Heart right ventricle (tissue), 16 donors: ENCODE data around the gene SLC29A1. TPM values are rescaled to one million over a fixed set of nuclear protein-coding genes. Genes with fewer than 3 reads are reported as not detected.
A peak's percentile ranks its signal among the peaks of the same experiment; 100 is the strongest.

Experiments used
- ATAC-seq, 8 donors: fragments of 200-7000 bp; cut with Tn5 transposase; one replicate each; pipeline ENCODE4 v1.9.1; 2020; ENCODE audit warnings: mild to moderate bottlenecking in 8 of 8, moderate library complexity in 8 of 8, moderate number of reproducible peaks in 1 of 8
- DNase-seq, 2 donors: peaks; one replicate each; pipeline ENCODE4 v3.0.0-alpha.2; 2020
- H3K27ac ChIP-seq, 10 donors: fragments of 200-600 bp; sonication (generic) in 2 of 10; one replicate each; pipeline versions ENCODE4 v1.5.0 to v1.8.0; 2020 to 2022; ENCODE audit warnings: mild to moderate bottlenecking in 3 of 10
- H3K27me3 ChIP-seq, 7 donors: fragments of 200-600 bp; one replicate each; pipeline ENCODE4 v1.8.0; 2021 to 2022; ENCODE audit warnings: mild to moderate bottlenecking in 2 of 7
- H3K36me3 ChIP-seq, 9 donors: fragments of 200-600 bp; sonication (generic) in 1 of 9; one replicate each; pipeline versions ENCODE4 v1.5.0 to v1.8.0; 2020 to 2022; ENCODE audit warnings: mild to moderate bottlenecking in 2 of 9
- H3K4me1 ChIP-seq, 9 donors: fragments of 200-600 bp; sonication (generic) in 1 of 9; one replicate each; pipeline versions ENCODE4 v1.5.0 to v1.8.0; 2020 to 2022; ENCODE audit warnings: mild to moderate bottlenecking in 4 of 9
- H3K4me3 ChIP-seq, 10 donors: fragments of 200-600 bp; sonication (generic) in 2 of 10; one replicate each; pipeline versions ENCODE4 v1.5.0 to v1.8.0; 2020 to 2022; ENCODE audit warnings: mild to moderate bottlenecking in 7 of 10, moderate library complexity in 2 of 10
- H3K9me3 ChIP-seq, 11 donors: fragments of 200-600 bp in 10 of 11; sonication (generic) in 2 of 11; one replicate each; pipeline versions ENCODE4 v1.5.0 to v1.8.0; 2013 to 2022; ENCODE audit warnings: mild to moderate bottlenecking in 2 of 11, control low read depth in 1 of 11, moderate library complexity in 1 of 11
- WGBS, 2 donors: extraction: QIAGEN DNeasy Blood & Tissue Kit; methylation state at CpG; one replicate each; pipeline ENCODE4 v1.1.7; 2013; ENCODE audit warnings: inconsistent platforms in 1 of 2; 5-methylcytosine and 5-hydroxymethylcytosine counted together
- intact Hi-C, 10 donors: fragments of 100-400 bp; cut with DNase I; formaldehyde crosslinking; loops; one replicate each; pipeline versions ENCODE4 v1.11.1 to v1.14.2; 2022
- polyA plus RNA-seq, 2 donors: library from polyadenylated mRNA; stranded (reverse); fragments of 200-250 nt; gene quantifications; one replicate each; pipeline ENCODE4 v1.2.3, GENCODE V29; 2013
- total RNA-seq, 10 donors: library from RNA; stranded (reverse); fragmentation: NEBNext Ultra II Directional in 3 of 10; extraction: Animal tissue kit (Norgen Biotek cat#: 25700) in 3 of 10; gene quantifications; one replicate each; pipeline versions ENCODE4 v1.2.1 to v1.2.4, GENCODE V29; 2021 to 2023
- TF ChIP-seq, protein P1 (sequence below), 9 donors: fragments of 200-600 bp; sonication (generic) in 2 of 9; IDR thresholded peaks; one replicate each; pipeline versions ENCODE4 v1.5.0 to v1.8.0; 2021 to 2022; ENCODE audit warnings: antibody characterized with exemption in 9 of 9, mild to moderate bottlenecking in 5 of 9, moderate library complexity in 1 of 9
- donor health status: Arrhythmogenic right ventricular cardiomyopathy.
- donor health status: ischemic (EF 13 %, LVEDD 7.1; RV severe dilation, severe dysfunction).
- donor health status: healthy with polysubstance abuse.
- donor health status: DM: no; HTN: yes; CAD: no.
- donor health status: DM: no; HTN: no; CAD: no.
- donor health status: ischemic (EF 25% LVEDD 6.9; RV normal size, moderate dysfunction).
- donor health status: ischemic (EF 25% LVEDD 5.7; RV mildly dilated, moderate dysfunction).
- donor health status: healthy.
- donor health status: DM: yes; HTN: yes; CAD: no.
- donor health status: Ischemic cardiomyopathy.
- donor health status: ischemic (EF 35%, LVEDD 5.7; RV mildly dilated, moderate dysfunction).
- donor health status: nonischemic (EF 11% LVEDD 7.7; RV severe dilation, severe dysfunction).
- donor health status: DM: yes; HTN: yes; CAD: no.
- donor health status: PGD.
- donor health status: ischemic (EF 29% LVEDD 5.4; RV normal size, mild dysfunction).
- donor health status: nonischemic (EF 23%, LVEDD 6.1; RV moderate dilation, normal function).

SLC29A1 gene
- total and polyA plus RNA-seq, 12 donors = 46.3 to 198 (median 136) TPM

DNA sequence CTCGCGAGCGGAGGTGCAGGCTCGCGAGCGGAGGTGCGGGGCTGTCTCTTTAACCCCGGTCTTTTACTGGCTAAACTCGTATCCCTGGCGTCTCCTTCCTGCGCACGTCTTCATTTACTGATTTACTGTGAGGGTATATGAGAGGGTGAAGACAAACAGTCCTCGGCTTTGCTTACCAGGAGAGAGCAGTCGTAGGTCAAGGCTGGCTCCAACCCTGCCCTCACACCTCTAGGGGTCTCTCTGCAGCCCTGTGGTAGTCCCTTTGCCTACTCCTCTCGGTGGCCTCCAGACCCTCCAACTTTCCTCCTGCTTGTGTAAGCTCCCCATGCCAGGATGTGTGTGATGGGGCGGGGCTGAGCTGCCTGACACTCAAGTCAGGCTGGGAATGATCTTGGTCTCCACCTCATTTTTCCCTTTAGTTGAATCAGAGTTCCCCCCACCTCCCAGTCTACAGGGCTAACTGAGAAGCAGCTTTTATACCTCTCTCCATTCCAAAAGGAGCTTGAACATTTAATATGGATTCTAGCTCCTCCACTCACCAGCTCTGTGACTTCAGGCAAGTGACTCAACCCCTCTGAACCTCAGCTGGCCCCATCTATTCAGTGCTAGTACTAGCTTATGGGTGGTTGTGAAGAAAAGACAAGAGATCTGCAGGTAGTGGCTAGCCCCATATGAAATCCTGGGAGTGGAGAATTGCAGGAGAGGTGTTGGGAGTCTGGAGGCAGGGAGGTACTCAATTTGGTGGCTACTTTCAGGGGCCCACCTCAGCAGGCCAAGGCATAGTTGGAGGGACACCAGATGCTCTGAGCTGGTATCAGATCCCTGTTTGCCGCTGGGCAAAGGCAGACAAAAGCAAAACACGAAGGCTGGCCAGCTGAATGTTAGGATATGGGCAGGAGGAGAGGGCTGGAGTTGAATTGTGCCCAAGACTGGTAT lies 902 bp downstream of the SLC29A1 start:
- intact Hi-C loops = loop anchor here in 1 of 10 donors (10.0 kb wide), 1 partner anchor 449 kb away; the partner anchor contains the start of gene VEGFA
- DNase-seq (no peak), ATAC-seq (no peak)
- peaks cover 46 to 97% (median 92%) of the 10 kb centered on the region in 9 donors for H3K4me1 ChIP-seq
- no peaks in the 10 kb centered on the region for H3K27me3 ChIP-seq
- WGBS, 2 donors = 8% methylated on average over 13 to 18 of the region's 18 CpGs
- TF ChIP-seq, protein P1, sequence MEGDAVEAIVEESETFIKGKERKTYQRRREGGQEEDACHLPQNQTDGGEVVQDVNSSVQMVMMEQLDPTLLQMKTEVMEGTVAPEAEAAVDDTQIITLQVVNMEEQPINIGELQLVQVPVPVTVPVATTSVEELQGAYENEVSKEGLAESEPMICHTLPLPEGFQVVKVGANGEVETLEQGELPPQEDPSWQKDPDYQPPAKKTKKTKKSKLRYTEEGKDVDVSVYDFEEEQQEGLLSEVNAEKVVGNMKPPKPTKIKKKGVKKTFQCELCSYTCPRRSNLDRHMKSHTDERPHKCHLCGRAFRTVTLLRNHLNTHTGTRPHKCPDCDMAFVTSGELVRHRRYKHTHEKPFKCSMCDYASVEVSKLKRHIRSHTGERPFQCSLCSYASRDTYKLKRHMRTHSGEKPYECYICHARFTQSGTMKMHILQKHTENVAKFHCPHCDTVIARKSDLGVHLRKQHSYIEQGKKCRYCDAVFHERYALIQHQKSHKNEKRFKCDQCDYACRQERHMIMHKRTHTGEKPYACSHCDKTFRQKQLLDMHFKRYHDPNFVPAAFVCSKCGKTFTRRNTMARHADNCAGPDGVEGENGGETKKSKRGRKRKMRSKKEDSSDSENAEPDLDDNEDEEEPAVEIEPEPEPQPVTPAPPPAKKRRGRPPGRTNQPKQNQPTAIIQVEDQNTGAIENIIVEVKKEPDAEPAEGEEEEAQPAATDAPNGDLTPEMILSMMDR (IDR thresholded peaks at IDR 0.05) = no peak
- H3K36me3 ChIP-seq = peaks cover 0 to 7% (median 0%) of the 10 kb centered on the region in 9 donors
- peak overlapping the region; percentile 64 to 87 (median 74) for H3K4me3 ChIP-seq
- no peaks in the 10 kb centered on the region for H3K9me3 ChIP-seq
- peak overlapping the region in 9 of 10 donors; percentile 88 to 98 (median 93) for H3K27ac ChIP-seq

- H3K9me3 ChIP-seq = no peaks in the 10 kb centered on the region
- TF ChIP-seq, protein P1 (IDR thresholded peaks at IDR 0.05) = no peak
- H3K4me1 ChIP-seq = peaks cover 44 to 96% (median 90%) of the 10 kb centered on the region in 9 donors
- H3K36me3 ChIP-seq = peaks cover 0 to 13% (median 0%) of the 10 kb centered on the region in 9 donors
- ATAC-seq = no peak
- intact Hi-C loops = loop anchor here in 1 of 10 donors (10.0 kb wide), 1 partner anchor 450 kb away; the partner anchor contains the start of gene VEGFA
- peak overlapping the region in 9 of 10 donors; percentile 88 to 98 (median 93) for H3K27ac ChIP-seq
- no peaks in the 10 kb centered on the region for H3K27me3 ChIP-seq
- peak overlapping the region in 6 of 10 donors; percentile 67 to 87 (median 77) for H3K4me3 ChIP-seq
- no peak for DNase-seq
- WGBS, 2 donors = 59 to 74% methylated on average over 4 of the region's 4 CpGs
Observed at GRCh38 chr6:44224965-44225305, 1.5 kb downstream of the SLC29A1 start.

DNA sequence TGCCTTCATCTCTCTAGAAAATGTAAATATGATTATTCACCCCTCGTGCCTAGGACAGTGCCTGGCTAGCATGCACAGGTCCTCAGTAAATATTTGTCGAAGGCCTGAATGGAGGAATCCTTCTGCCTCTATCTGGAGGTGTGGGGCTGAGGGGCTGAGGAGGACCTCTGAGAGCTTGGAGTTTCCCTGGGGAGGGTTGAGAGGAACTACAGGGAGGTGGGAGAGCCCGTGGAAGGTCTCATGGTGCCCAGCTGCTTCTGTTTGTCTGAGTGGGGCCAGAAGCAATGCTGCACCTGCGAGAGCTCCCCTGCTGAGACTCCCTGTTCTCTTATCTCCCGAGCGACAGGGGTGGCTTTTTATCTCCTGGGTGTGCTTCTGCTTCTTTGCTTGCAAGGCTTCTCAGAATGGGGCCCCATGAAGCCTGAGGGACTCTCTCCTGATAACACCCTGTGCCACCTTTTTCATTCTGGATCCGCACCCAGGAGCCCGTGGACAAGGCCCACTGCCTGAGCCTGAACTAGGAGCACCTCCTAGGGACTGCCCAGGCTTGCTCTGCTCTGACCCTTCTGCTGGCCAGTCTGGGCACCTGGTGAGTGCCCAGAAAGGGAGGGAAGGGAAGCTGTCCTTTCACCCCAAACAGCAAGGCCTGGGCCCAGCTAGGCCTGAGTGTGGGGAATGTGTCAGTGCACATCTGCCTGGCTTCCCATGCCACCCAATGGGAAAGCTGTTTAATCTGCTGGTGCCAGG lies 2.4 kb downstream of the SLC29A1 start:
- intact Hi-C loops = loop anchor here in 1 of 10 donors (10.0 kb wide), 1 partner anchor 451 kb away; the partner anchor contains the start of gene VEGFA
- ATAC-seq (no peak), DNase-seq (no peak)
- TF ChIP-seq, protein P1 (IDR thresholded peaks at IDR 0.05) = no peak
- H3K4me3 ChIP-seq = peak overlapping the region in 4 of 10 donors; percentile 34 to 50 (median 49)
- no peaks in the 10 kb centered on the region for H3K9me3 ChIP-seq
- H3K27me3 ChIP-seq = no peaks in the 10 kb centered on the region
- H3K36me3 ChIP-seq = peaks cover 0 to 21% (median 0%) of the 10 kb centered on the region in 9 donors
- H3K4me1 ChIP-seq = peaks cover 41 to 96% (median 88%) of the 10 kb centered on the region in 9 donors
- WGBS, 2 donors = 53 to 66% methylated on average over 8 of the region's 8 CpGs
- peak overlapping the region; percentile 88 to 98 (median 94) for H3K27ac ChIP-seq
